ENCODE data around the gene ZSCAN1.

Gene ZSCAN1

DNA sequence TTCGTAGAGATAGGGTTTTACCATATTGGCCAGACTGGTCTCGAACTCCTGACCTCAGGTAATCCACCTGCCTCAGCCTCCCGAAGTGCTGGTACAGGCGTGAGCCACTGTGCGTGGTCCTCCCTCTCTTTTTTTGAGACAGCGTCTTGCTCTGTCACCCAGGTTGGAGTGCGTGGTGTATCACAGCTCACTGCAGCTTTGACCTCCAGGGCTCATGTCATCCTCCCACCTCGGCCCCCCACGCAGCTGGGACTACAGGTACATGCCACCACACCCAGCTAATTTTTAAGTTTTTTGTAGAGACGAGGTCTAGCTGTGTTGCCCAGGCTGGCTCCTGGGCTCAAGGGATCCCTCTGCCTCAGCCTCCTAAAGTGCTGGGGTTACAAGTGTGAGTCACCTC, 46.0 kb downstream of the ZSCAN1 start:
- in situ Hi-C loops (cut with MboI; ENCODE audit: low sequenced_read_pairs): no loop called here

DNA sequence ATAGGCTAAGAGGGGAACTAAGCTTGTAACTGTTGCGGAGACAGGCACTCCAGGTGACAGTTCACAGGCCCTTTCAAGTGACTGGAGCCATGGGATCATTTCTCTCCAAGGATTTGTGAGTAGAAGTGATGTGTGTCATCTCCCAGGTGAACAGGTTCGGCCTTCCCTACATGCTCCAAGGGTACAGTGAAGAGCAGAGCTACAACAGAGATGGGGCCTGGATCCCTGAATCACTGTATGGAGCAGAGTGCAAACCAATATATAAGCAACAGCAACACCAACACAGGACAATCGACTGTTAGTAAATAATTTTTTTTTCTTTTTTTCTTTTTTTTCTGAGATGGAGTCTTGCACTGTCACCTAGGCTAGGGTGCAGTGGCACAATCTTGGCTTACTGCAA, 49.2 kb downstream of the ZSCAN1 start:
- in situ Hi-C loops (cut with MboI; ENCODE audit: low sequenced_read_pairs): no loop called here

DNA sequence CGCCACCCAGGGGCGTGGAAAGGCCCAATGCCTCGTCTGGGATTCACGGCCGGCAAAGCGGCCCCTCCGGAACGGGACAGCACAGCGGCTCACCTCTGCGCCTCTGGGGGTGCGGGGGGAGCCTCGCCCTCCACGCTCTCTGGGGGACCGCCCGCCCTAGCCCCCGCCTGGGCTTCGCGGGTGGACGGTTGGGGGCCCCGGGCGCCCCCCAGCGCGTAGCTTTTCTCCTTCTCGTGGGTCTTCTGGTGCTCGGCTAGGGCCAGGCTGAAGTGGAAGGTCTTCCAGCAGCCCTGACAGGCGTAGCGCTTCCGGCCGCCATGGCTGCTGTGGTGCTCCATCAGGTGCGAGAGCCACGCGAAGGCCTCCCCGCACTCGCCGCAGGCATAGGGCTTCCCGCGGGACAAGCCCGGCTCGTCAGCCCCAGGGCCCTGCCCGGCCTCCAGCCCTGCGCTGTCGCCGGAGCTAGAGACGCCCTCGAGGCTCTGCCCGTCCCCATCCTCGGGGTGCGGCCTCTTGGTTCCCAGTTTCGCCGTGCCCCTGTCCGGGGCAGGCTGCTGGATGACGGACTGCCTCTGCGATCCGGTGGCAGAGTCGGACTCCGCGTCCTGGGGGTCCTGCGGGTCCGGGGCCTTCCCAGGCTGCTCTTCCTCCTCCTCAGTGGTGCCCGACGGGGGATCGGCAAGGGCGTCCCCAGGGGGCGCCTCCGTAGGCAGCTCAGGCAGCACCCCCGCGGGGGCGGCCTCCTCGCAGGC, 50.9 kb downstream of the ZSCAN1 start:
- in situ Hi-C loops (cut with MboI; ENCODE audit: low sequenced_read_pairs): no loop called here

DNA sequence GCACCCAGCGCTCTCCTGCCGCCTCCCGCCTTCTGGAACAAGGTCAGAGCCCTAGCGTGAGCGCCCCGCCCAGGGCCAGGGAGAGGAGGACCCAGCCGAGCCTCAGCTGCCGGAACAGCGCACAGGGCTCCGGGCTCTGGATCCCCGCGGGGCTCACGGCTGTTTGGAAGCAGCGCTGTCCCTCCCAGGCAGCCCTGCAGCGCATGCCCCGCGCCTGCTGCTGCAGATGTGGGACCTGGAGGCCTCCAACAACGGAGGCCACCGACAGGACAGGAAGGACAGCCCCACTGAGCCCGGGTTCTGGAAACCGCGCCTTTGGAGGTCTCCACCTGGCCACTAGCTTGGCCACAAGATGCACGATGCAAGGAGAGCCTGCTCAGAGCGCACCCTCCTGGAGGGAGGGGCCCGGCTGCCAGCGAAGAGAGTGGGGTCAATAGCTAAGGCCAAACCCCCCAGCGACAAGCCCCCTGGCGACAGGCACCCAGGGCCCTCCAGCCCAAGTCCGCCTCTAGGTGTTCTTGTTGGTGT, 51.6 kb downstream of the ZSCAN1 start:
- in situ Hi-C loops (cut with MboI; ENCODE audit: low sequenced_read_pairs): no loop called here

DNA sequence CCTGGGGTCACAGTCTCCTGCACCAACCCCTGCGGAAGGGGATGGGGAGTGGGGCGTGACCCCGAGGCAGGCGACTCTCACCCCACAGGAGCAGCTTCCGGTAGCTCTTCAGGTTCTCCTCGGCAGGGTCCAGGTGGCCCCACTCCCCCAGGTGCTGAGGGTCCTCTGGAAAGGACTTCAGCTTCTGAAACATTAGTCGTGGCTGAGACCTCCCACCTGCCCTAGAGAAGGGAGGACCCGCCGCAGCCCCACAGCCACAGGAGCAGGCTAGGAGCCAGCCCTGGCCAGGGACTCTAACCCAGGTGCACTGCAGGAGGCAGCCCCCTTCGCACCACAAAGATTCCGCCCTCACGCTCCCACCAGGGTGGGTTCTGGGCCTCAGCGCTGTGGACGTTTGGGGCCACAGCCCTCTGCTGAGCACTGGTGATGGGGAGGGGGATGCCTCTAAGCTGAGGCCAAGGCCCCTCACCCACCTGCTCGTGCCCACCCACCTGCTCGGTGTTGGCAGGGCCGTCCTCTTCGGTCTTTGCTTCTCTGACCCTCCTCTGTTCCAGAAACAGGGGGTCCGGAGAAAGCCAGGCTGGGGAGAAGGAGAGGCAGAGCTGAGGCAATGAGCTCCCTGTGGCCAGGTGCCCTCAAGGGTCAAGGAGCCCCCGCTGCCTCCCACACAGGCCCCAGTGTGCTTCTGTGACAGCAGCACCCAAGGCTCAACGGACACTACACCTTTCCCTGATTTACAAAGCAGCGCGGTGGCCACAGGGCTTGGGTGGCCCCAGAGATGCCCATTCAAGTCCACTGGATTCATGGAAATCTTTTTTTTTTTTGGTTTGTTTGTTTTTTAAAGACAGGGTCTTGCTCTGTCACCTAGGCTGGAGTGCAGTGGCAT, 53.2 kb downstream of the ZSCAN1 start:
- in situ Hi-C loops (cut with MboI; ENCODE audit: low sequenced_read_pairs): no loop called here

DNA sequence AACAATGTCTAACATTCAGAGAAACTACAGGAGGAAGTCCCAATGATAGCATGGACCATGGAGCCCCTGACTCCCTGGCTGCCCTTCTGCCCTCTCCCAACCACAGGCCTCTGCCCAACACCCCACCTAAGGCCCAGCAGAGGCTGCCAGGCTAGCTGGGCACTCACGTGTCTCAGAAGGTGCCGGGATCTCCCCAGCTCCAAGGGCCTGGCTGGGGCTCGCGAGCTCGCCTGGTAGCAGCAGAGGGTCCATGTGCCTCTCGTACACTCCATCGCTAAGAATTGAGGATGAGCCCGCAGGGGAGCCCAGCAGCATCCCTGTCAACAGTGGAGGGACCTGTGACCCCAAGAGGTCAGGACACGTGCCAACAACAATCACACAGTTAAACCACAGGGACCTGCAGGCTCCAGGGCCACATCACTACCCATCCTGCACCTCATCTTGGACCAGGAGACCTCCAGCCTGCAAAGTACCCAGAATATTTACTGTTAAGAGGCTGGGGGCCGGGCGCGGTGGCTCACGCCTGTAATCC, 54.8 kb downstream of the ZSCAN1 start:
- in situ Hi-C loops (cut with MboI; ENCODE audit: low sequenced_read_pairs): no loop called here

DNA sequence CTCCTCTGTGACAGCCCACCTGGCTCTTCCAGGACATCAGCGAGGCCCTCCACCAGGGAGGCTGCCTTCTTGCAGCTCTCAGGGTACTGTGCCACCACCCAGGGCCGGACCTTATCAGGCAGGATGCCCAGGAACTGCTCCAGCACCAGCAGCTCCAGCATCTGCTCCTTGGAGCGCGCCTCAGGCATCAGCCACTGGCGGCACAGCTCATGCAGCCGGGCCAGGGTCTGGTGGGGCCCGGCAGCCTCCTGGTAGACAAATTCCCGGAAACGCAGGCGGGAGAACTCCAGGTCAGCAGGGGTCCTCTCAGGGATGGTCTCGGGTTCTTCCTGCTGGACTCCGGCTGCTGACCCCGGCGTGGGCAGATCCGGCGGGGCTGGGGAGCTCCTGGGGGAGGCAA, 56.0 kb downstream of the ZSCAN1 start:
- in situ Hi-C loops (cut with MboI; ENCODE audit: low sequenced_read_pairs): no loop called here

DNA sequence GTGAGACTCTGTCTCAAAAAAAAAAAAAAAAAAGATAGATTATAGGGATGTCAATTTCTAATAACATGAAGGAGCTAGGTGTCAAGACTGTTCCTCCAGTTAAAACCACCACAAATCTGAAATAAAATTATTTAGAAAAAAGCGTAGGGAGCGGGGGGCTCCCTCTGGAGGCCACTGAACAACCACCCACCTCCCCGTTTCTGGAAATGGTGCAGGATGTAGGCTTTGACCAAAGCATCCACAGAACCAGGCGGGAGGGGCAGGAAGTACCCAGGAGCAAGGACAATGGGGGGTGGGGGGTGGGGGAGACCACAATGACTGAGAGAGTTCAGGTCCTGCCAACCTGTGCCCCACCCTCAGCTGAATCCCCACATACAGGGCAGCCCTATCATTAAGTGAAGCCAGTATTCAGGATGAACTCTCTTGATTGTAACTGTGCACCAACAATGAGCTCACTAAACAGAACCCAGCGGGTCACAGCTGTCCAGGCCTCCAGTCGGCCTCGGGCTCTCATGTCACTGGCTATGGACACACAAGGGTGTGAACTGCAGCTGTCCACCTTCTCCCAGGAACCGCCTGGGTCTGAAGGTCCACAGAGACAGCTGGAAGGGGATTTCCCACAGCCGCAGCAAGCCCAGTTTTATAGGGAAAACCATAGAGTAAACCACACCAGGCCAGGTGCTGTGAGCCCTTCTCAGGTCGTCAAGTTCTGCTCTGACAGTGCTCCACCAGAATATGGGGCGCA, 57.6 kb downstream of the ZSCAN1 start:
- in situ Hi-C loops (cut with MboI; ENCODE audit: low sequenced_read_pairs): no loop called here

DNA sequence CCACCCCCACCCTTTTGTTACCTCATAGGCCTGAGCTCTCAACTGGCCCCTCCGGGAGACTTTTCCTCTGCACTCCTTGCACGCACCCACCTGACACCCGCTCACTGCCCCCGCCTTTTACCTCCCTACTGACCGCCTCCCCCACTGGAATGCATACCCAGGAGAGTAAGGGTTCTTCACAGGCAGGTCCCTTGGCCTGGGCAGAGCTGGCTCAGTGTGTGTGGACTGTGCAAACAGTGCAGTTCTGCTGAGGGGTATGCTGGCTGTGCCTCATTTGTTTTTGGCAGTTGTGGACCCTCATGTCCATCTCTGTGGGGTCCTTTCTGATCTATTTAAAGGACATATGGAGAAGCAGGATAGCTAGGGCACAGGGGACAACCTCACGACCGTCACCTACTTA, 59.2 kb downstream of the ZSCAN1 start:
- in situ Hi-C loops (cut with MboI; ENCODE audit: low sequenced_read_pairs): no loop called here

DNA sequence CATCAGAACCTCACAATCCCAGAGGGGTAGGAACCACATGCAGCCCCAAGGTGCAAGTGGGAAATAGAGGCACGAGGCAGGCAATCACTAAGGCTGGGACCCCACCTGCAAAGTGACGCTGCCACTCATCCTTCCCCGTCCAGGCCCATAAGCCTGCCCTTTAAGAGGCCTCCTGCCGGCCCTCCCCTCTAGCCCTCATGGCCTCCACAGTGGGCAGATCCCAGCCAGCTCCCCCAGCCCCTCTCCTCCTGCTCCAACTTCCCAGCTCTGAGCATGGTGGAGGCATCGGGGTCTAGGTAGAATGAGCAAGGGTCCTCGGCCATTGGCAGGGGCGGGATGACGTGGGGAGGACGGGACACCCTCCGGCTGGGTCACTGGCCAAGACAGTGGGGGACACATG, 61.5 kb downstream of the ZSCAN1 start:
- in situ Hi-C loops (cut with MboI; ENCODE audit: low sequenced_read_pairs): no loop called here

DNA sequence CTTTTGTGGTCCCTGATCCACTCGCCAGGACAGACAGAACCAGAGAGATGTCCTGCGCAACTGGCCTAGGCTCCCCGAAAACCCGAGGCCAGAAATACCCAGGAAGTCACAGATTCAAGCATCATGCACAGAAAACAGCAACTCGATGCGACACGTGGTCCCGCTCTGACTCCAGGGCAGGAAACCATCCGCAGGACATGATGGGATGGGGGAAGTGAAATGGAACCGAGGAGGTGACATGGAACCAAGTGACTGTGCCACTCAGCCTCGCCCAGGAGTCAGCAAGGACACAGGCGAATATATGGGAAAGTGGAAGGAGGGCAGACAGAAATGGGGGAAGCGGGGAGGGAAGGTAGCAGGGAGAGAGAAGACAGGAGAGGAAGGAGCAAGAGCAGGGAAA, 63.1 kb downstream of the ZSCAN1 start:
- in situ Hi-C loops (cut with MboI; ENCODE audit: low sequenced_read_pairs): no loop called here

DNA sequence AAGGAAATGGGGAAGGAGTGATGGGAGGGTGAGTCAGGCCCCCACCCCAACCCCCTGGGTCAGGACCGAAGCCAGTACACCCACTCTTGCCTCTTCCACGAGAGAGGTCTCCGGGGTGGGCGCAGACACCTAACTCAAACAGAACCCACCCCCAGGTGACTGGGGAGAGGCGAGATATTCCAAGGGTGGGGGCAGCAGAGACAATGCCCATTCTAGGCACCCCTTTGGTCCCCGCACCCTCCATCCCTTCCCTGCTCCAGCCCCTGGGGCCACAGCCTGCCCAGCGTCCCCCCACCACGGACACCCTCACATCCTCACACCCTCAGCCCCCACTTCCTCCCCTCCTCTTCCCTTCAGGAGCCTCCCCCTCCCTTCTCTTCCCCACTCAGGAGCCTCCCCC, 63.5 kb downstream of the ZSCAN1 start:
- in situ Hi-C loops (cut with MboI; ENCODE audit: low sequenced_read_pairs): no loop called here

DNA sequence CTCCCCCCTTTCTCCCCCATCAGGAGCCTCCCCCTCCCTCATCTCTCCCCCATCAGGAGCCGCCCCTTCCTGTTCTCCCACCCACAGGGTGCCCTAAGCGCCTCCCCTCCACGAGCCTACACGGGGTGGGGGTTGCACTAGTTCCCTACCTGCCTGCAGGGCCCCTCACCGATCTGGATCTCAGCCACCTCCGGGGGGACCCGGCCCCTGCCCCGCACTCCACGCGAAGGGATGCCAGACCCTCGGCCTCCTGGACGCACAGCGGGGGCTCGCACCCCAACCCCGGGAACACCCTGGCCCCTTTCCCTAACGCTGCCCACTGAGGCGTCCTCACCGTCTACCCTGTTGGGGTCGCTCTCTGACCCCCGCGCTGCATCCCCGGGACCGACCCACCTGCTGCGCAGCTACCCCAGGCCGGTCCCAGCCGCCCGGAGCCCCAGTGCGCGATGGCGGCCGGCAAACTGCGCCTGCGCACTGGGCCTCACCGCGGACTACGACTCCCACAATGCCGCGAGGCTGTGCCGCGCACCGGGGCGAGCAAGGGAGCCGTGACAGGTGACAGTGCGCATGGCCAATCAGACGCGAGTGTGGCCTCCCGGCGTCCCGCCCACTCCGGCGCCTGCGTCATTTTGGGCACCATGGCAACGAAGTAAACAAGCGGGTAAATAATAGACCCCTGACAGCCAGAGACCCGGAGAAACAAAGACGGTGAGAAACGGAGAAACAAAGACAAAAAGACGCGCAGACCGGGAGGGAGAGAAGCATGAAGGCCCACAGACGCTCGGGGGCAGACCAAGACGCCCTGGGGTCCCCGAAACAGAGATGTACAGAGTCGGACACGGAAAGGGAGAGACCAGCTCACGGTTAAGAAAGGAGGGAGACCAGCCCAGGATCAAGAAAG, 64.2 kb downstream of the ZSCAN1 start, which contains the start of gene ZSCAN18:
Gene ZSCAN18, minus strand, starts transcription at position 451 of the 901 bp plus-strand sequence. CDS start 7,964 bp downstream, outside the sequence.
- in situ Hi-C loops (cut with MboI; ENCODE audit: low sequenced_read_pairs): no loop called here

DNA sequence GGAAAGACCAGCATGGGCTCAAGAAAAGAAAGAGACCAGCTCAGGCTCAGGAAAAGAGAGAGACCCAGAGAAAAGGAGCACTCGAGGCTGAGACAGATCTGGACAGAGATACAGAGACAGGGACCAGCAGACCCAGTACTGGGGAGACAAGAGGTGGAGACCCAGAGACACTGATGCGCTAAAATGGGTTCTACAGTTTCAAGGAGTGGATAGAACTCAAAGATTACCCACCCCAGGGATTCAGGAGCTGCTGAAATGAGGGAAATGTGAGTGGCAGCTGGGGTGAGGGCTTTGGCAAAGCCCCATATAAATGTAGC, 64.8 kb downstream of the ZSCAN1 start:
- in situ Hi-C loops (cut with MboI; ENCODE audit: low sequenced_read_pairs): no loop called here
